Cerebellar cortex (tissue), 1 donor: Measurements from ENCODE around the gene PSMD1.
"Not testable (repeated sequence)": the region's sequence is repeated elsewhere in the genome, so short reads cannot be mapped to it uniquely, and the experiment has no call there.

Source experiments
- DNase-seq: peaks from one replicate; pipeline ENCODE4 v3.0.0-alpha.2; 2015; ENCODE audit warnings: low spot score

PSMD1 gene

DNA sequence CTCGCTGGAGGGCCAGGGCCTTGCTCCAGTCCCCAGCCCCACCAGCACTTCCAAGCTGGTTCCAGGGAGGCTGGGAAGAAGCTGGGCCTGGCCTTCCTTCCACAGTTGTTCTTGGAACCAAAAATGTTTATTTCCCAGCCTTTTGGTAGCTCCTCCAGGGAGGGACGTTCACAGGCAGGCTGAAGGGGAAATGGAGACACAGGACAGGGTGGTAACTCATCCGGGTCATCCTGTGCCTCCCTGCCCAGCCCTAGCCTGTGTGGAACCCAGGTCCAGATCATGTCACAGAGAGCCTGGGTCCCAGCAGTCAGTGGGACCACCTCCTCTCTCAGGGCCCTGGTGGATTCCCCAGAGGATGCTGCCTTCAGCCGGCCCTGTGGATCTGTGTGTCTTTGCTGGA, 129.2 kb downstream of the PSMD1 start:
- no peak for DNase-seq

DNA sequence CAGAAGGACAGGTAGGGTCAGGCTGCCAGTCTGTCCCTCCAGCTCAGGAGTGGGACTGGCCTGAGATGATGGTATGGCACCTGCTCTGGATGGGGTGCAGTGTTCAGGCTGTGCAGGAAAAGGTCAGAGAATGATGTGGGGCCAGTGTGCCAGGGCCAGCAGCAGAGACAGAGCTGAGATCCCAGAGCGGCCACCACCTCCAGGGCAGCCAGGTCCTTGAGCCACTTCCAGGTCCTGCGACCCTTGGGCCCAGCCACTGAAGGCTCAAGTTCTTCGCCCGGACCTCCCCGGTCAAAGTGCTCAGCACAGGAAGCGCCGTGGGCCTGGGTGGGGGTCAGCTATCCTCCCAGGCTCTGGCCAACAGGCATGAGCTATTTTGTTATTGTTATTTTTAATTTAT, 129.7 kb downstream of the PSMD1 start:
- DNase-seq: no peak

DNA sequence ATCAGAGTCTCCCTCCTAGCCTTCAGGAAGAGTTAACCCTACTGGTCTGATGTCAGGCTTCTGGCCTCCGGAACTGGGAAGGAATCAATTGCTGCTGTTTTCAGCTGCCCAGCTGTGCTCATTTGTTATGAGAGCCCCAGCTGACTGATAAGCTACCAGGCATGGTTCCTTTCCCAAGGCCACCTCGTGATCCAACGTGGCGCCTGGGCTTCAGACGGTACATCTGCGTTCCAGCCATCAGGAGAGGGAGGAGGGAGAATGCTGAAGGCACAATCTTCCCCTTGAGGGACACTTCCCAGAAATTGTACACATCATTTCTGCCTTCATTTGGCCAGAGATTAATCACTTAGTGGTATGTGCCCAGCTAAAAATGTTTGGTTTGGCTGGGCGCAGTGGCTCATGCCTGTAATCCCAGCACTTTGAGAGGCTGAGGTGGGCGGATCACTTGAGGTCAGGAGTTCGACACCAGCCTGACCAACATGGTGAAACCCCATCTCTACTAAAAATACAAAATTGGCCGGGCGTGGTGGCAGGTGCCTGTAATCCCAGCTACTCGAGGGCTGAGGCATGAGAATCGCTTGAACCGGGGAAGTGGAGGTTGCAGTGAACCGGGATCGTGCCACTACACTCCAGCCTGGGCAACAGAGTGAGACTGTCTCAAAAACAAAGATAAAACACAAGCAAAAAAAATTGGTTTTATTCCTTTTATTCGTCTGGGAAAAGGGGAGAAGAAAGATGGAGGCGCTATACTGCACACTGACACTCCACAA, 131.3 kb downstream of the PSMD1 start:
- DNase-seq: no peak

- no peak for DNase-seq
Measured at GRCh38 chr2:231188506-231189170, 132.0 kb downstream of the PSMD1 start.

DNA sequence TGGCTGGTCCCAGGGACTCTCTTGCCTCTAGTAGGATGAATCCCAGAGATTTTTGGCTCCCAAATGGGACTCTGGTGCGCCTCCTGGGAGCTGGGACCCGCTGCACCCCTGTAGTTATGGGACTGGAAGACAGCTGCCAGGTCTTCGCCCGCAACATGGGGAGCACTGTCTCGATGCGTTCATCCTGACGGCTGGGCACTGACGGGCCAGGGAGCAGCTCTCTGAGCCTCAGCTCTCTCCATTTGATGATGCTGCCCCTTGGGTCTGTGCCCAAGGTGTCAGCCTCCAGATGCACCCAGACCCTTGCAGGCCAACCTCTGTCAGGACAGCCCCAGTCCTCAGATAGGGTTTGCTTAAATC, 132.5 kb downstream of the PSMD1 start:
- DNase-seq: no peak

DNA sequence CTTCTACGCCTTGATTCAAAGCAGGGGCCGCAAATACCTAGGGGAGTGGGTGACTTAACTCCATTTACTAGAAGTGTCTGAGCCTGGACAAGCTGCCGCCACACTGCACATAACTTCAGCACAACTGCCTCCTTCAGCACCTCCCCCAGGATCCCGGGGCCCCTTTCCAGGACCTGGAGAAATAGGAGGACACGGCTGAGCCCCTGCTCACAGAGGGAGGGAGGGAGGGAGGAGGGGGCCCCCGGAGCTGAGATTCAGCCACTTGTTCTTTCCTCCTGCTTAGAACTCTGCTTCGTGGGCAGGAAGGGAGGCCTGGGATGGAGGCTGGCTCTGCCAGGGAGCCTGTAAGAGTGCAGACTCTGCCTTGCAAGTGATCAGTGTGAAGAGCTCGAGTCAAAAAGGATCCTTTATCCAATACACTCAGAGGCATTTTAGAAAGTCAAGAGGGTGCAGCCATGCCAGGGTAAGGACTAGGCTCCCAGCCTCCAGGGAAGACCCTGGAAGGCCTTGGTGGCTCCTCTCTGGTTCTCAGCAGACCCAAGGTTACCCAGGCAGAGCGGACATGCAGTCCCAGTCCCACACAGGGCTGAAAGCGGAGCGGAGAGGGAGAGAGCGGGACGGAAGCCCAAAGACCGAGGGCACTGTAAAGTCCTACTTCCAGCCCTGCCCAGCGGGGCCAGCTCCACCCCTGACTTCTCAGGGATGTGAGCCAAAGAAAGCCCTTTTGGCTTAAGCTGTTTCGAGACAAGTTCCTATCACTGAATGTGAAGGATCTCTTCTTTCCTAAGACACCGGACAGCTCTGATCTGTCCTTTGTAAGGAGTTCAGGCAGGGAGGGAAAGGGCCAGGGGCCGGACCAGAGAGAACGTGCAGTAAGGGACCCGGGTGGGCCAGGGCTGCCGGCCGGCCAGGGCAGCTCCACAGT, 133.2 kb downstream of the PSMD1 start:
- DNase-seq: peak; percentile 49

GRCh38 chr2:231190531-231191197, 134.0 kb downstream of the PSMD1 start:
- DNase-seq: peak; percentile 49

DNA sequence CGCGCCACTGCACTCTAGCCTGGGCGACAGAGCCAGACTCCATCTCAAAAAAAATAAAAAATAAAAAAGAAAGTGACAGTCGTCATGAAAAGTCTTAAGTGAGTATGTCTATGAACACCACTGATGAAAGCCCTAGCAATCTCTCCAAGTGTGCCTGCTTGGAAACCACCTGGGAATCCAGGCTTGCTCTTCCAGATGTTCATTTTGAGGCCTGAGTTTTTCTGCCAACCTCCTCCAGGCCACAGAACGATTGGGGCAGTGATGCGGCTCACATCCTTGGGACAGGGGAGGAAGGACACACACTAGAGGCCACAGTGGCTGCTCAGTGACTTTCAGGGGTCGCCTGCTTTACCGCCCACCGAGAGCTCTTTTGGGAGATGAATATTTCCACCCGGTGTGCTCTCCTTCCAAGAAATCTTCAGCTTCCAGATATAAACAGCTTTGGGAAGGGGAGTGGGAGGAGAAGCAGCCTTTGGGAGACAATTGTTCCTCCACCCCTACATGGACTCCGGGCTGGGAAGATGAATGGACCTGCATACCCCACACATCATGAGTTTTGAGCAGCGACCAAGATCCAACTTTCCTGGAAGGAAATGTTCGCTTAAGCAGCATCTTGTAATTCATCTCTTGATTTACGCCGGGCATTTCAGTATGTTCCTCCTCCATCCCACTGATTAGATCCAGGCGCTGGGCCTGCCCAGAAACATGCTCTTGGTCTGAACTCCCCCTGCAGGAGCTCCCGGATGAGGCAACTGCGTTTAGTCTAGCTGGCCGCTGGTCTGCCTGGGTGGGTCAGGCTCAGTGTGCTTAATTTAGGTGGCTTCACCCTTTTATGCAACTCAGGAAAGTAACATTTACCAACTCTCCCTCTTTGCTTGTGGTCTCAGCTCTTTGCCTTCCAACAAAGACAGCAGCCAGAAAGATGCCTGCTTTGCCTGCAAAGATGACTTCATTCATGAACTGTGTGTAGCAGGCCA, 135.5 kb downstream of the PSMD1 start:
- peak; percentile 81 for DNase-seq

DNA sequence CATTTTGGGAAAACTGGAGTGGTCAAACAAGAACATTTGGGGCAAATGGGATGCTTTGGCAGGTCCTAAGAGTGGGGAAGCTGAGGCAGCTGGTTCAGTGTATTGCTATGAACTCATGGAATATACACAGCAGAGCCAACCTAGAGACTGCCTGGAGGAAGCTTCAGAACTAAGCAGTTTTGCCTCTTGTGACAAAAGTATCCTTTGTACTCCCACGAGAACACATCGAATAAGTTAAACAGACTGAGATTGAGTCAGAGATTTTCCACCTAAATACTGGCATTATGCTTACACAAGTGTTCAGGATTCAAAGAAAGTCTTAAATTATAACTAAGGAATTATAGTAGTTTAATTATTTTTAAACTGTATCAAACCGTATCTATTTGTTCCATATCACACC, 136.5 kb downstream of the PSMD1 start:
- no peak for DNase-seq

GRCh38 chr2:231196592-231196991, 139.9 kb downstream of the PSMD1 start:
- no peak for DNase-seq

GRCh38 chr2:231197196-231197595, 140.5 kb downstream of the PSMD1 start:
- not testable (repeated sequence) for DNase-seq

GRCh38 chr2:231197706-231198290, 141.1 kb downstream of the PSMD1 start:
- DNase-seq: no peak

- DNase-seq: peak; percentile 80
Measured at GRCh38 chr2:231198291-231199173, 141.9 kb downstream of the PSMD1 start, which contains the start of gene ARMC9. ARMC9 (plus strand) TSS chr2:231198631; CDS start chr2:231206239, 7,608 bp downstream.

GRCh38 chr2:231199219-231199618, 142.6 kb downstream of the PSMD1 start:
- no peak for DNase-seq

- DNase-seq: no peak
Measured at GRCh38 chr2:231200805-231201474, 144.3 kb downstream of the PSMD1 start.

GRCh38 chr2:231201475-231201814, 144.8 kb downstream of the PSMD1 start:
- no peak for DNase-seq

- no peak for DNase-seq
Measured at GRCh38 chr2:231203087-231203486, 146.4 kb downstream of the PSMD1 start.

DNA sequence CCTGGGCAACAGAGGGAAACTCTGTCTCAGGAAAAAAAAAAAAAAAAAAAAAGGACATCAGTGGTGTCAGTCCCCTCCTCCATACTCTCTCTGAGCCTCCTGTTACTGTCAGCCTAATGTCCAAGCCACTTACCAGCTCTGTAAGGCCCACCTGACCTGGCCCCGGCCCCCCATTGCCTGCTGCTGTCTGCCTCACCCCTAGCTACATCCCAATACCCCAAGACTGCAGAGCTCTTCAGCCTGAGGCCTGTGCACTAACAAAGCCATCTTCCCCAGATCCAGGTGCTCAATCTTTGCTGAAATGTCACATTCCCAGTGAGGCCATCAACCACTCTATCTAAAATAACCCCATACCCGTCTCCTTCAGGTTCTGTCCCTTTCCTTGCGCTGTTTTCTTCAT, 147.5 kb downstream of the PSMD1 start:
- no peak for DNase-seq

GRCh38 chr2:231204581-231204980, 147.9 kb downstream of the PSMD1 start:
- DNase-seq: no peak
